Peyer's patch (tissue), 4 donors: Measurements from ENCODE around the gene PHTF1.

Experiments
- POLR2A ChIP-seq, 2 donors: fragments of 450-650 bp; IDR thresholded peaks; one replicate each; pipeline ENCODE4 v1.5.1; 2017; ENCODE audit warnings: antibody characterized with exemption in 2 of 2, mild to moderate bottlenecking in 2 of 2, moderate library complexity in 2 of 2
- TF ChIP-seq, protein P1 (sequence below), 6 experiments: fragments of 450-650 bp in 4 of 6; fragments of 200-600 bp in 2 of 6; sonication (generic) in 1 of 6; IDR thresholded peaks; one replicate each; pipeline ENCODE4 v1.5.1; 2017 to 2019; ENCODE audit warnings: antibody characterized with exemption in 6 of 6, mild to moderate bottlenecking in 3 of 6, moderate library complexity in 1 of 6

DNA sequence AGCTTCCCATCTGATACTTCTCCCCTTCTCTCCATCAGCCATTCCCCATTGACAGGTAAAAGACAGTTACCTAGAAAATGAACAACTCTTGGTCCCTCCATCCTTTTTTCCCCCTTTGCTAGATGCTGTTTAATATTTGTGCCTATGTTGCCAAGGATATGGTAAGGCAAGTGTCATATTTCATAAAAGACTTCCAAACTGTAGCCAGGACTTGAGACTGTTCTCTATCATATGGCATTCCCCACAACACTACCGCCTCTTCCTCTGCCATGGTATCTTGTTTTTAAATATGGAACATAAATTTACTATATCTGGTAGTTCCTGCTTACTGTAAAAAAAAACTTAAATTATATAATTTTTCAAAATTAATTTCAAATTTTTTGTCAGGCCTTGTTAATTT lies 97.2 kb downstream of the PHTF1 start:
- TF ChIP-seq, protein P1, sequence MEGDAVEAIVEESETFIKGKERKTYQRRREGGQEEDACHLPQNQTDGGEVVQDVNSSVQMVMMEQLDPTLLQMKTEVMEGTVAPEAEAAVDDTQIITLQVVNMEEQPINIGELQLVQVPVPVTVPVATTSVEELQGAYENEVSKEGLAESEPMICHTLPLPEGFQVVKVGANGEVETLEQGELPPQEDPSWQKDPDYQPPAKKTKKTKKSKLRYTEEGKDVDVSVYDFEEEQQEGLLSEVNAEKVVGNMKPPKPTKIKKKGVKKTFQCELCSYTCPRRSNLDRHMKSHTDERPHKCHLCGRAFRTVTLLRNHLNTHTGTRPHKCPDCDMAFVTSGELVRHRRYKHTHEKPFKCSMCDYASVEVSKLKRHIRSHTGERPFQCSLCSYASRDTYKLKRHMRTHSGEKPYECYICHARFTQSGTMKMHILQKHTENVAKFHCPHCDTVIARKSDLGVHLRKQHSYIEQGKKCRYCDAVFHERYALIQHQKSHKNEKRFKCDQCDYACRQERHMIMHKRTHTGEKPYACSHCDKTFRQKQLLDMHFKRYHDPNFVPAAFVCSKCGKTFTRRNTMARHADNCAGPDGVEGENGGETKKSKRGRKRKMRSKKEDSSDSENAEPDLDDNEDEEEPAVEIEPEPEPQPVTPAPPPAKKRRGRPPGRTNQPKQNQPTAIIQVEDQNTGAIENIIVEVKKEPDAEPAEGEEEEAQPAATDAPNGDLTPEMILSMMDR (IDR thresholded peaks at IDR 0.05), result no peak
- no peak for TF ChIP-seq POLR2A (IDR thresholded peaks at IDR 0.05)
